Neural progenitor cell (in vitro differentiated cells): ENCODE measurements around the gene SHQ1.
A peak's percentile ranks its signal among the peaks of the same experiment; 100 is the strongest.

Source experiments
- CTCF ChIP-seq: fragments of 200-600 bp; sonication (generic); IDR thresholded peaks from 2 replicates; pipeline ENCODE4 v1.5.1; 2017; ENCODE audit warnings: antibody characterized with exemption, mild to moderate bottlenecking
- EZH2 ChIP-seq: fragments of 200-600 bp; sonication (generic); IDR thresholded peaks from 2 replicates; pipeline ENCODE4 v1.6.1; 2017; ENCODE audit warnings: antibody characterized with exemption, mild to moderate bottlenecking, moderate library complexity
- EZH2phosphoT487 ChIP-seq: fragments of 200-600 bp; sonication (generic); IDR thresholded peaks from 2 replicates; pipeline ENCODE4 v1.6.1; 2017; ENCODE audit warnings: antibody characterized with exemption

GRCh38 chr3:72768481-72768880 lies 79.8 kb downstream of the SHQ1 start:
- TF ChIP-seq EZH2phosphoT487: peak; percentile 11
- no peak for TF ChIP-seq CTCF
- no peak for TF ChIP-seq EZH2
